GM12865 (cell line): ENCODE data around the gene ANO3.

Source experiments
- DNase-seq: peaks from one replicate; pipeline ENCODE4 v3.0.0; 2010; ENCODE audit warnings: low read depth
- H3K4me3 ChIP-seq: 2 replicates; pipeline ENCODE4 v1.5.1; 2011; ENCODE audit warnings: mild to moderate bottlenecking, low read depth, low read length, control low read depth
- CTCF ChIP-seq: IDR thresholded peaks from 2 replicates; pipeline ENCODE4 v1.5.1; 2011; ENCODE audit warnings: low read length, control low read depth, low read depth, inconsistent platforms; ENCODE audit not compliant: insufficient read depth; ENCODE audit errors: missing control alignments

The ANO3 gene

GRCh38 chr11:26330262-26330661, 1.7 kb upstream of the ANO3 start:
- no peak overlapping the region for H3K4me3 ChIP-seq
- no peak for DNase-seq
- TF ChIP-seq CTCF: no peak

- DNase-seq: no peak
- TF ChIP-seq CTCF: no peak
- no peak overlapping the region for H3K4me3 ChIP-seq
Observed at GRCh38 chr11:26332572-26332915, 614 bp downstream of the ANO3 start.

GRCh38 chr11:26333906-26334305, 2.0 kb downstream of the ANO3 start:
- DNase-seq: no peak
- TF ChIP-seq CTCF: no peak

GRCh38 chr11:26335903-26336302, 4.0 kb downstream of the ANO3 start:
- TF ChIP-seq CTCF: no peak
- no peak overlapping the region for H3K4me3 ChIP-seq
- no peak for DNase-seq

More at GRCh38 chr11:26333906-26334305, 2.0 kb downstream of the ANO3 start:
- no peak overlapping the region for H3K4me3 ChIP-seq

- no peak for DNase-seq
- no peak overlapping the region for H3K4me3 ChIP-seq
- TF ChIP-seq CTCF: no peak
Observed at GRCh38 chr11:26344647-26345046, 12.7 kb downstream of the ANO3 start.

- H3K4me3 ChIP-seq: no peak overlapping the region
- no peak for DNase-seq
- TF ChIP-seq CTCF: no peak
Observed at GRCh38 chr11:26348776-26349175, 16.8 kb downstream of the ANO3 start.

- H3K4me3 ChIP-seq: no peak overlapping the region
- DNase-seq: no peak
- no peak for TF ChIP-seq CTCF
Observed at GRCh38 chr11:26350002-26350401, 18.1 kb downstream of the ANO3 start.
